PC-3 (cell line): ENCODE measurements around the gene ATP13A4. TPM values are rescaled to one million over a fixed set of nuclear protein-coding genes. Genes with fewer than 3 reads are reported as not detected.

ENCODE experiments used
- ATAC-seq: fragments of 200-7000 bp; cut with Tn5 transposase; 2 replicates; pipeline ENCODE4 v1.9.1; 2020; ENCODE audit warnings: mild to moderate bottlenecking, moderate library complexity
- BruUV-seq: library from RNA; stranded (reverse); fragments of 400-500 nt; replicated peaks from 2 replicates; lab custom pipeline; 2021; lab: Mats Ljungman, UMichigan
- CTCF ChIA-PET: fragments of 300-600 bp; sonication (Branson Sonifier 250); formaldehyde crosslinking; loops from one replicate; lab custom pipeline; 2022; ENCODE audit warnings: antibody characterized with exemption; lab: Charles Lee
- POLR2A ChIA-PET: fragments of 300-600 bp; sonication (Branson Sonifier 250); formaldehyde crosslinking; loops from one replicate; lab custom pipeline; 2022; ENCODE audit warnings: antibody characterized with exemption; ENCODE audit not compliant: unreplicated experiment; lab: Charles Lee
- DNase-seq: peaks from one replicate; pipeline ENCODE4 v3.0.0-alpha.2; 2015
- H2AFZ ChIP-seq: fragments of 300-600 bp; sonication (generic); 2 replicates; pipeline ENCODE4 v1.6.0; 2016; ENCODE audit warnings: antibody characterized with exemption, low read length
- H3F3A ChIP-seq: fragments of 300-600 bp; sonication (generic); one replicate; pipeline ENCODE4 v1.6.0; 2017; ENCODE audit warnings: antibody characterized with exemption, low read length, control low read depth, mild to moderate bottlenecking; ENCODE audit not compliant: unreplicated experiment
- H3K27ac ChIP-seq: fragments of 300-600 bp; sonication (generic); 2 replicates; pipeline ENCODE4 v1.5.1; 2016; ENCODE audit warnings: mild to moderate bottlenecking, low read length
- H3K27me3 ChIP-seq: fragments of 300-600 bp; sonication (generic); 2 replicates; pipeline ENCODE4 v1.6.1; 2016; ENCODE audit warnings: low read length, mixed read lengths
- H3K36me3 ChIP-seq: fragments of 300-600 bp; sonication (generic); 2 replicates; pipeline ENCODE4 v1.6.1; 2016; ENCODE audit warnings: low read depth, mixed run types, low read length, mixed read lengths
- H3K4me1 ChIP-seq: fragments of 300-600 bp; sonication (generic); 2 replicates; pipeline ENCODE4 v1.5.1; 2016; ENCODE audit warnings: low read length; ENCODE audit not compliant: insufficient read depth
- H3K4me2 ChIP-seq: fragments of 300-600 bp; sonication (generic); 2 replicates; pipeline ENCODE4 v1.6.0; 2016; ENCODE audit warnings: low read length
- H3K4me3 ChIP-seq: fragments of 300-600 bp; sonication (generic); 2 replicates; pipeline ENCODE4 v1.5.1; 2016; ENCODE audit warnings: mild to moderate bottlenecking, low read length, mixed read lengths
- H3K79me2 ChIP-seq: fragments of 300-600 bp; sonication (generic); 2 replicates; pipeline ENCODE4 v1.6.1; 2017; ENCODE audit warnings: low read length, mixed read lengths
- H3K9ac ChIP-seq: fragments of 300-600 bp; sonication (generic); 2 replicates; pipeline ENCODE4 v1.6.0; 2016; ENCODE audit warnings: mild to moderate bottlenecking, low read length
- H3K9me2 ChIP-seq: fragments of 300-600 bp; sonication (generic); replicated peaks from 2 replicates; pipeline ENCODE4 v1.6.1; 2016; ENCODE audit warnings: mixed run types, low read length, mixed read lengths
- H3K9me3 ChIP-seq: fragments of 300-600 bp; sonication (generic); 2 replicates; pipeline ENCODE4 v1.6.1; 2016; ENCODE audit warnings: low read length, mixed read lengths
- H4K20me1 ChIP-seq: fragments of 300-600 bp; sonication (generic); 2 replicates; pipeline ENCODE4 v1.6.1; 2016; ENCODE audit warnings: low read length, mixed read lengths
- EZH2 ChIP-seq: fragments of 300-600 bp; sonication (generic); IDR thresholded peaks from one replicate; pipeline ENCODE4 v1.6.1; 2017; ENCODE audit warnings: antibody characterized with exemption, mild to moderate bottlenecking, low read length; ENCODE audit not compliant: unreplicated experiment
- EZH2phosphoT487 ChIP-seq: fragments of 300-600 bp; sonication (generic); IDR thresholded peaks from 2 replicates; pipeline ENCODE4 v1.6.1; 2018; ENCODE audit warnings: mild to moderate bottlenecking, antibody characterized with exemption, low read length, borderline replicate concordance
- intact Hi-C: fragments of 100-400 bp; cut with micrococcal nuclease; formaldehyde crosslinking; loops from 2 replicates; pipeline ENCODE4 v1.9.0; 2023
- total RNA-seq: library from RNA; depleted of rRNA; stranded (reverse); fragments of >200 nt; gene quantifications from 2 replicates; pipeline ENCODE4 v1.2.3, GENCODE V29; 2014
- TF ChIP-seq, protein P1 (sequence below): fragments of 300-600 bp; sonication (generic); conservative IDR thresholded peaks from 2 replicates; pipeline ENCODE4 v1.5.1; 2017; ENCODE audit warnings: antibody characterized with exemption, low read depth, mild to moderate bottlenecking, low read length

The ATP13A4 gene
- total RNA-seq, 1 experiment from 2014 or later: not detected

DNA sequence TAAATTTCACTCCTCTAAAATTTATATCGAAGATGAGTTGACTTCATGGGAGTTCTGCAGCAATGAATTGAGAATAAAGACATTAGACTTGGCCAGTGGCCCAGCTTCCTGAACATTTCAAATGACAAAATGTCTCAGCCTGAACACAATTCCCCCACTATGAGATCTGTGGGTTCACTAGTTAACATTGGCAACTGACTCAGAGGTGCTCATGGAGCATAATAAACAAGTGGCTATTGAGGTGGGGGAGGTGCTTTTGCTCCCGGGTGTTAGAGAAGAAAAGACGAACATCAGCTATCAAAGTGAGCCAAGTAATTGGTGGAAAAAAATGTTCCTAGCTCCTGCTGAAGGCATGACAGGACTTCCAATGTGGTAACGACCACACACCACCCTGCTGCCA is 6.3 kb downstream of the ATP13A4 start:
- Histone ChIP-seq H3K4me3 (no peak overlapping the region), H3K9ac (no peak overlapping the region), H3K4me2 (no peak overlapping the region), H3K9me3 (no peaks in the 10 kb centered on the region), H3K27ac (no peak overlapping the region), H3F3A (no peaks in the 10 kb centered on the region), H2AFZ (no peak overlapping the region), H3K27me3 (peaks cover 35% of the 10 kb centered on the region), H3K4me1 (no peaks in the 10 kb centered on the region), H3K36me3 (no peaks in the 10 kb centered on the region), H3K79me2 (no peaks in the 10 kb centered on the region), H4K20me1 (no peaks in the 10 kb centered on the region), H3K9me2 (no peaks in the 10 kb centered on the region)
- no TSS peak for BruUV-seq
- DNase-seq: no peak
- TF ChIP-seq, protein P1, sequence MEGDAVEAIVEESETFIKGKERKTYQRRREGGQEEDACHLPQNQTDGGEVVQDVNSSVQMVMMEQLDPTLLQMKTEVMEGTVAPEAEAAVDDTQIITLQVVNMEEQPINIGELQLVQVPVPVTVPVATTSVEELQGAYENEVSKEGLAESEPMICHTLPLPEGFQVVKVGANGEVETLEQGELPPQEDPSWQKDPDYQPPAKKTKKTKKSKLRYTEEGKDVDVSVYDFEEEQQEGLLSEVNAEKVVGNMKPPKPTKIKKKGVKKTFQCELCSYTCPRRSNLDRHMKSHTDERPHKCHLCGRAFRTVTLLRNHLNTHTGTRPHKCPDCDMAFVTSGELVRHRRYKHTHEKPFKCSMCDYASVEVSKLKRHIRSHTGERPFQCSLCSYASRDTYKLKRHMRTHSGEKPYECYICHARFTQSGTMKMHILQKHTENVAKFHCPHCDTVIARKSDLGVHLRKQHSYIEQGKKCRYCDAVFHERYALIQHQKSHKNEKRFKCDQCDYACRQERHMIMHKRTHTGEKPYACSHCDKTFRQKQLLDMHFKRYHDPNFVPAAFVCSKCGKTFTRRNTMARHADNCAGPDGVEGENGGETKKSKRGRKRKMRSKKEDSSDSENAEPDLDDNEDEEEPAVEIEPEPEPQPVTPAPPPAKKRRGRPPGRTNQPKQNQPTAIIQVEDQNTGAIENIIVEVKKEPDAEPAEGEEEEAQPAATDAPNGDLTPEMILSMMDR: no peak
- TF ChIP-seq EZH2phosphoT487 (no peak), EZH2 (no peak)
- intact Hi-C loops: no loop called here
- CTCF ChIA-PET: no interaction called here
- POLR2A ChIA-PET: no interaction called here
- ATAC-seq: no peak

DNA sequence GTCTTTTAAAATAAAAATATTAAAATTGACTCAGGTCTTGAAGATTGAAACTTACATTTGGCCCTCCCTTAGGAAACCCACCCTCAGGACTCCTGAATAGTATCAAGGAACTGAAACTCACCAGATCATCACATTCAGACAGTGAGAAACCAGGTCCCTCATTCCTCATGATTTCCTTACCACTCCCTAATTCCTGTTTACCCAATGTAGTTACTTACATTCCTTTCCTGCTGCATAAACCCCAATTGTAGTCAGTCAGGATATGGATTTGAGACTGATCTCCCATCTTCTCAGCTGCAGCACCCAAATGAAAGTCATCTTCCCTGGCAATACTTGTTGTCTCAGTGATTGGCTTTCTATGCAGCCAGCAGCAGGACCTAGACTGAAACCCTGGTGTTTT is 8.6 kb downstream of the ATP13A4 start:
- H3K4me1 ChIP-seq: no peaks in the 10 kb centered on the region
- H3K9me3 ChIP-seq: no peaks in the 10 kb centered on the region
- H3K79me2 ChIP-seq: no peaks in the 10 kb centered on the region
- ATAC-seq (no peak), DNase-seq (no peak)
- H3K27ac ChIP-seq: no peak overlapping the region
- ChIA-PET CTCF (no interaction called here), POLR2A (no interaction called here)
- peaks cover 18% of the 10 kb centered on the region for H3K27me3 ChIP-seq
- H3K9ac ChIP-seq: no peak overlapping the region
- no peaks in the 10 kb centered on the region for H3K36me3 ChIP-seq
- TF ChIP-seq EZH2 (no peak), EZH2phosphoT487 (no peak)
- TF ChIP-seq, protein P1: no peak
- no peak overlapping the region for H3K4me3 ChIP-seq
- H3K4me2 ChIP-seq: no peak overlapping the region
- BruUV-seq: no TSS peak
- no peaks in the 10 kb centered on the region for H3F3A ChIP-seq
- intact Hi-C loops: no loop called here
- no peaks in the 10 kb centered on the region for H4K20me1 ChIP-seq
- H2AFZ ChIP-seq: no peak overlapping the region
- no peaks in the 10 kb centered on the region for H3K9me2 ChIP-seq

DNA sequence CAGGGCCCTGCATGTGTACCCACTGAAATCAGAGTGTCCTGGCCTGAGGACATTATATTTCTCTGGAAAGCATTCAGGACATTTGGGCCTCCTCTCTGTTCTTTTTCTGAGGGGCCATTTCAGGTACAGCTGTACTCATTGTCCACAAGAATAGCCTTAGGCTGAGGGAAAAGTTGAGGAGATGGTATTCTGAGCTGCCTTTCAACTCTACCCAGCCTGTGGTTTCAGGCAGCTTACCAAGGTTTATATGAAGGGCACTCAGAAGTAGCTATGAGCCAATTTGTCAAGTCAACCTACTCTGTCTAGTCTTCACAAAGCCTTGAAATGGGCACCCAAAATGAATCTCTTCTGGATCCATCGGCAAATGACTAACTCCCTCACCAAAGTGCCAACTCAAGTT is 9.4 kb downstream of the ATP13A4 start:
- no peak for TF ChIP-seq EZH2phosphoT487
- TF ChIP-seq, protein P1: no peak
- TF ChIP-seq EZH2: no peak
- Histone ChIP-seq H3K9ac (no peak overlapping the region), H3K27me3 (peaks cover 13% of the 10 kb centered on the region; the same call in 1 of the 2 replicates), H3K27ac (no peak overlapping the region), H3K4me2 (no peak overlapping the region), H3F3A (no peaks in the 10 kb centered on the region), H3K4me1 (no peaks in the 10 kb centered on the region), H2AFZ (no peak overlapping the region), H3K36me3 (no peaks in the 10 kb centered on the region), H3K79me2 (no peaks in the 10 kb centered on the region), H3K9me2 (no peaks in the 10 kb centered on the region), H4K20me1 (no peaks in the 10 kb centered on the region), H3K4me3 (no peak overlapping the region), H3K9me3 (no peaks in the 10 kb centered on the region)
- ATAC-seq: no peak
- DNase-seq: no peak
- no TSS peak for BruUV-seq
- ChIA-PET POLR2A (no interaction called here), CTCF (no interaction called here)
- intact Hi-C loops: no loop called here
